Kidney capillary endothelial cell (primary cell): ENCODE results near the gene DUSP8.
A peak's percentile ranks its signal among the peaks of the same experiment; 100 is the strongest.
"Not testable (repeated sequence)": the region's sequence is repeated elsewhere in the genome, so short reads cannot be mapped to it uniquely, and the experiment has no call there.

Source experiments
- DNase-seq: peaks from one replicate; pipeline ENCODE4 v3.0.0-alpha.2; 2018; ENCODE audit warnings: low spot score

DUSP8 gene, protein sequence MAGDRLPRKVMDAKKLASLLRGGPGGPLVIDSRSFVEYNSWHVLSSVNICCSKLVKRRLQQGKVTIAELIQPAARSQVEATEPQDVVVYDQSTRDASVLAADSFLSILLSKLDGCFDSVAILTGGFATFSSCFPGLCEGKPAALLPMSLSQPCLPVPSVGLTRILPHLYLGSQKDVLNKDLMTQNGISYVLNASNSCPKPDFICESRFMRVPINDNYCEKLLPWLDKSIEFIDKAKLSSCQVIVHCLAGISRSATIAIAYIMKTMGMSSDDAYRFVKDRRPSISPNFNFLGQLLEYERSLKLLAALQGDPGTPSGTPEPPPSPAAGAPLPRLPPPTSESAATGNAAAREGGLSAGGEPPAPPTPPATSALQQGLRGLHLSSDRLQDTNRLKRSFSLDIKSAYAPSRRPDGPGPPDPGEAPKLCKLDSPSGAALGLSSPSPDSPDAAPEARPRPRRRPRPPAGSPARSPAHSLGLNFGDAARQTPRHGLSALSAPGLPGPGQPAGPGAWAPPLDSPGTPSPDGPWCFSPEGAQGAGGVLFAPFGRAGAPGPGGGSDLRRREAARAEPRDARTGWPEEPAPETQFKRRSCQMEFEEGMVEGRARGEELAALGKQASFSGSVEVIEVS

DNA sequence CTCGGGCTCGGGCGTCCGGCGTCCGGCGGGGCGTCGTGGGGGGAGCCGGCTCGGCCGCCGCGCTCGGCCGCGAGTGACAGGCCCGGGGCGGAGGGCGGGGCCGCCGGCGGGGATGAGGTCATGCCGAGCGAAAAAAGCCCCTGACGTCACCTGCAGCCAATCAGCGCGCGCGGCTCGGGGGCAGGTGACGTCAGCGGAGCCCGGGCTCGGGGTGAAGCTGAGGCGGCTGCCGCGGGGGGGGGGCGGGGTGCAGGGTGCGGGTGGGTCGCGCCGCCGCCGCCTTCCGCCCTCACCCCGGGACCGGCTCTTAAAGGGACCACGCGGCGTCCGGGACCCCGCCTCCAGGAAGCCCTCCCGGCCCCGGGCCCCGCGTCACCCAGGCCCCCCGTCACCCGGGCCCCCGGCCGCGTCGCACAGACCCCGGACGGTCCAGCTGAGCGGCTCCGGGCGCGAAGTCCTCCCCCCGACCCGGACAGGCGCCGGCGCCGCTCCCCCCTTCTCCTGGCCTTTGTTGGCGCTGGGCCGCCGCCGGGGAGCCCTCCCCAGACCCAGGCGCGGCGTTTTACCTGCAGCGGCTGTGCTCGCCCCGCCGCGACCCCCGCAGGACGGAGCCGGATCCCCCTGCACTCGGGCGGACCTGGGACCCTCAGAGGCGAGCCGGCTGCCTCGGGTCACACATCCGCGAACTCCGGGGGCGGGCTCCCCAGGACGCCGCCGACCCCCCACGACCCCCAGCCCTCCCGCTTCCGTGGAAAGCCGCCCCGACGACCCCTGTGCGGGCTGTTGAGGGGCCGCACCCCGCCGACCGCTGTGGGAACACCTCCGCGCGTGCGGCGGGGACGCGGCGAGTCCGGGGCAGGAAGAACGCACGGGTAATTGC, at the start of gene DUSP8:
DUSP8 (minus strand) TSS at position 75 of the 880 bp plus-strand sequence. CDS start 6,445 bp downstream, outside the sequence.
- DNase-seq, result peak; percentile 84

DNA sequence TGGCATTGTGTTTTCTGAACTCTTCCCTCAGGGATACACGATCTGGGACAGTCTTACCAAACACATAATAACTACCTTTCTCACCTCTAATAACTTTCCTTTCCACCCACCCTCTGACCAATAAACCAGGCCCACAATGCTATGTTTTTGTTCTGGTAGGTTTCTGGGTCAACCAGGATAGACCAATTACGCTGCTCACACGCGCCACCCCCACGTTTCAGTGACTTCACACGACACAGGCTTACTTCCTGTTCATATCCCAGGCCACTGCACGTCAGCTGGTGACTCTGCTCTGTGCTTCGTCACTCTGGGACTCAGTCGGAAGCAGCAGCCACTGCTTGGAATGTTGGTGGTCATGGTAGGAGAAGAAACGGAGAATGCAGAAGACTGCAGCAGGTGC, 47.4 kb upstream of the DUSP8 start:
- peak; percentile 63 for DNase-seq

DNA sequence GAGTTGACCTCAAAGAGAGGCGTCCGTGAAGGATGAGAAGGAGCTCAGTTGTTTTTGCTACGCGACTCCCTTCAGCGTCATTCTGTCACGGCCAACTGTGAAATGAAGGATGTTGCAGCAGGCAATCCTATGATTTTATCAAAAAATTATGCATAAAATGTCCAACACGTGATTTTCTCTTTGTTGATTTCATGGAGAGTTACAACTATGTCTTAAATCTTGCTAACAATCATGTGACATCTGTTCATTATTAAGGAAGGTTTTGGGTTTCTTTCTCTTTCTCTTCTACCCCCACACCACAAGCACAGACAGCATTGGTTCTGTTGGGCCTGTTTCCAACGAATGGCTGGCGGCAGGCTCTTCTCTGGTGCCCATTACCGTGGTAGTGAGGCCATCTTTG, 46.2 kb upstream of the DUSP8 start:
- no peak for DNase-seq

DNA sequence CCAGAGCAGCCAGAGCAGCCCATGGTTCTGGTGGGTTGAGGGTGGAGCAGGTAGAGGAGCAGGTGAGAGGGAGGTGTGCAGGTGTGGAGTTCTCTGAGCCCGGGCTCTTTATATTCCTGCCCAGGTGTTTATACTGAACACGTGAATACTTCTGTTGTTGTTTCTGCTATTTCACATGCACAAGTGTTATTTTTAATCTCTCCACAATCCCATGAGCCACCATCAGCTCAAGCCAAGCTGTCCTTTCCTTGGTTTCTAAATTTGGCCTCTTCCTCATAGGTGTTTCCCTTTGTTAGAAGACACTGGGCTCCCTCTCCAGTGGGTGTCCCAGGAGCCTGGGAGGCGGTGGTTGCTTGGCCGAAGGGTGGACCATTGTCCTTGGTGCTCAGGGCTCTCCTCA, 36.3 kb upstream of the DUSP8 start, which contains the start of gene KRTAP5-3:
KRTAP5-3 (minus strand) TSS at position 101 of the 400 bp plus-strand sequence; CDS start at position 23, 78 bp downstream.
- DNase-seq, result no peak

DNA sequence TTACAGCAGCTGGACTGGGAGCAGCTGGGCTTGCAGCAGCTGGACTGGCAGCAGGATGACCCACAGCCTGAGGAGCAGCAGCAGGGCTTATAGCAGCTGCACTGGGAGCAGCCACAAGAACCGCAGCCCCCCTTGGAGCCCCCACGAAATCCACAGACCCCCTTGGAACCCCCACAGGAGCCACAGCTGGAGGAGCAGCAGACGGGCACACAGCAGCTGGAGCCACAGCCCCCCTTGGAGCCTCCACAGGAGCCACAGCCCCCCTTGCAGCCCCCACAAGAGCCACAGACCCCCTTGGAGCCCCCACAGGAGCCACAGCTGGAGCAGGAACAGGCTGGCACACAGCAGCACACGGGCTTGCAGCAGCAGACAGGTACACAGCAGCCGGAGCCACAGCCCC, 35.8 kb upstream of the DUSP8 start:
- DNase-seq, result not testable (repeated sequence)

DNA sequence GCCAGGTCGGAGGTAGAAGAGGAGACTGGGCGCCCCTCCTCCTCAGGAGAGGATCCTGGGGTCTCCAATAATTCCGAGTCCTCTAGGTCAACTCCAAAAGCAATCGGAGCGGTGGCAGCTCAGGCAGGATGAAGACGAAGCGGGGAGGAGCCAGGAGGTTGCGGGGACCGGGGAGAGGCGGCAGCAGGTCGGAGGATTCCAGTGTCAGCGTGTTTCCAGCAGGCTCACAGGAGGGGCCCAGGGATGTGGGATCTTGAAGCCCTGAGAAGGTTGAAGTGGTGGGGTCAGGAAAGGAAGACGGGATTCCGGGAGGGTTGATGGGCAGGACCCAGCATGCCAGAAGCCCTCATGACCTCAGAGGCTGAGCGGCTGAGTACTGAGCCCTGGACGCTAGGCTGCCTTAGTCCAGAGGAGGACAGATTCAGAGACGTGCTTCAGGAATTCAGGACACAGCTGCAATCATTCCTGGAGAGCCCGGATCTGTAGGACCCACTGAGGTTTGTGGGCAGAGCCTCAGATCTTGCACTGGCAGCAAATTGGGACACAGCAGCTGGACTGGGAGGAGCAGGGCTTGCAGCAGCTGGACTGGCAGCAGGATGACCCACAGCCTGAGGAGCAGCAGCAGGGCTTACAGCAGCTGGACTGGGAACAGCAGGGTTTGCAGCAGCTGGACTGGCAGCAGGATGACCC, 35.2 kb upstream of the DUSP8 start:
- DNase-seq, result not testable (repeated sequence)

DNA sequence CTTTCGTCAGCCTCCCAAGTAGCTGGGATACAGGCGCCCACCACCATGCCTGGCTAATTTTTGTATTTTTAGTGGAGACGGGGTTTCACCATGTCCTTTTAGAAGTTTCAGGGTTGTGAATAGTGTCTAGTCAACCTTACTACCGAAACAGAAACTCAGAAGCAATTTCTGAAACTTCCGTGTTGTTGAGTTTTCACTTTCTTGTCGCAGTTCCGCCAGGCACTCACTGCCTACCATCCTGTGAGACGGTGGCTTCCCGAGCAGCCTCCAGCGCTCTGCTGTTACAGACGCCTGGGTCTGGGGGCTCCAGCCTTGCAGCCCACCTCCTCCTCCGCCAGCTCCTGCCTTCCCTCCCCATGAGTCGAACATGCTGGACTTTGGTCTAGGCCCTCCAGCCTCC, 33.9 kb upstream of the DUSP8 start:
- not testable (repeated sequence) for DNase-seq

DNA sequence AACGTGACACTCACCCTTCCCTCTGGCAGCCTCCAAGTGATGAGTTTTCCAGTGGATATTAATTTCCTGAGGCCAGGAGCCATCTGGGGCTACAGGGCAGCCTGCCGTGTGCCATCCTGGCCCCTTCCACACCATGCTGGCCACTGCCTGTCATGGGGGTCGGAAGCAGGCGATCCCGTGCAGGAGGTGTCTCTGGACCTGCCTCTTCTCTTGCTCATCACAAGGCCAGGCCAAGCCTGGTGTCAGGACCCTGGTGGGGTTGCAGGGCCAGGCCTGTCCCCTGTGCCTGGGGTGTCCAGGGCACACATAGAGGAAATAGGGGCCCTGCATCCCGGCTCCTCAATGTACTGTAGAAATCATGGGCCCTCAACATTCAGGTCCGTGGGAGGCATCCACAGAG, 32.6 kb upstream of the DUSP8 start:
- DNase-seq, result no peak

DNA sequence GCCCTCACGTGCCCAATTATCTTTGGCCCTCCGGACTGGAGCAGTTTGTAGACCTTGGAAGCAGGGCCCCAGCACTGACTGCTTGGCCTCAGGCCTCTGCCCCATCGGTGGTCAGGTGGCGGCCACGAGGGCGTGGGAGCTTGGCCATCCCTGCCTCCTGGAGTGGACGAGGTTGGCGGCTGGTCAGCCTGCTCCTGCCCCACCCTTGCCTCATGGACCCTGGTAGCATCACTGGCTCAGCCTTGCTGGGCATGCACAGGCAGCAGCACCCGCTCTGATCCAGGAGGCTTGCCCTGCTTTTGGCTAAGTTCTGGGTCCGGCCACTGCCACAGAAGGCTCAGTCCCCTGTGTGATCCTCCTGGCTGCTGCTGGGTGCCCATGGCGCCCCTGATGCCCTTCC, 32.1 kb upstream of the DUSP8 start:
- DNase-seq, result no peak

DNA sequence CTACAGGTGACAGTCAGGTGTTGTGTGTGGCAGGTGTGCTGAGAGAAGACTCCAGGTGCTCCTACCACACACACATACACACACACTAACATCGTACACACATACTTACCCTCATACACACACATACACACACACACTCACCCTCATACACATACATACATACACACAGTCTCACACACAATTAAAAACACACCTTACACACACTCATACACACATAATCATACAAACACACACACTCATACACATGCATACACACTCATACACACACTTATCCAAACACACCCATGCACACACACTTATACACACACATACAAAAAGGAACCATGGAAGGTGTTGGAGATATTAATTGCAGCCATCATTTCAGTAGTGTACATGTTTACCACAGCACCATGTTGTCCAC, 31.6 kb upstream of the DUSP8 start:
- DNase-seq, result no peak

DNA sequence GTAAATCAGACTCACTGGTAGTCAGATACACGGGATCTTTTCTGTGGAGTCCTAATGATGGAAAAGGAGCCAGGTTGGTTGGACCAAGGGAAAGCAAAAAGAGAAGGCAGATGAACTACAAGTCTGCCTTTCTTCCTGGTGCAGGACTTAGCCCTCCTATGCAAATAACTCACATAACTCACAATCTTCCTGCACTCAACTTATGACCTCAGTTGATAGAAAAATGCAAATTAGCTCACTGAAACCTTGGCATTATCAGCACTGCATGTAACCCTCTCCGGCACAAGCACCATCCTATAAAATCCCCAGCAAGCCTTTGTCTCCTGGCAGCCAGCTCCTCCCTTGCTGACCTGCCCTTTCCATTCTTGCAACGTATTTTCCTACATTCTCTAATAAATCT, 29.6 kb upstream of the DUSP8 start:
- not testable (repeated sequence) for DNase-seq

DNA sequence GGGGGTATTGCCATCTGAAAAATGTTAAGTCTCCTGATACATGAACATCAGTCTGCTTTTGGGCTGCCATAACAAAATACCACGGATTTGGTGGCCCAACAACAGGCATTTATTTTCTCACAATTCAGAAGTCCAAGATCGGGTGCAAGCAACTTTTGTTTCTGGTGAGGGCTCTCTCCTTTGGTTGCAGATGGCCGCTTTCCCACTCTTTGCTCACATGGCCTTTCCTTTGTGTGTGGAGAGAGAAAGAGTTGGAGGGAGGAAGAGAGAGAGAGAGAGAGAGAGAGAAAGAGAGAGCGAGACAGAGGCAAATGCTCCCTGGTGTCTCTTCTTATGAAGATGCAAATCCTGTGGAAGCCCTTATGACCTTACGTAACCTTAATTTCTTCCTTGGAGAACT, 28.6 kb upstream of the DUSP8 start:
- DNase-seq, result no peak

DNA sequence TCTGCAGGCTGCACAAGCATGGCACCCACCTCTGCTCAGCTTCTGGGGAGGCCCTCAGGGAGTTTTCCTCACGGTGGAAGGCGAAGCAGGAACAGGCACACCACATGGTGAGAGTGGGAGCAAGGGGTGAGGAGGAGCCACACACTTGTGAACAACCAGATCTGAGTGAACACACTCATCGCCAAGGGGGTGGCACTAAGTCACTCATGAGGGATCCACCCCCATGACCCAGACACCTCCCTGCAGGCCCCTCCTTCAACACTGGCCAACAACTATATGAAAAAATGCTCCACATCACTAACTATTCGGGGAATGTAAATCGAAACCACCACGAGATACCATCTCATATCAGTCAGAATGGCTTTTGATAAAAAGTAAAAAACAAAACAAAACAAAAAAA, 26.7 kb upstream of the DUSP8 start:
- no peak for DNase-seq

DNA sequence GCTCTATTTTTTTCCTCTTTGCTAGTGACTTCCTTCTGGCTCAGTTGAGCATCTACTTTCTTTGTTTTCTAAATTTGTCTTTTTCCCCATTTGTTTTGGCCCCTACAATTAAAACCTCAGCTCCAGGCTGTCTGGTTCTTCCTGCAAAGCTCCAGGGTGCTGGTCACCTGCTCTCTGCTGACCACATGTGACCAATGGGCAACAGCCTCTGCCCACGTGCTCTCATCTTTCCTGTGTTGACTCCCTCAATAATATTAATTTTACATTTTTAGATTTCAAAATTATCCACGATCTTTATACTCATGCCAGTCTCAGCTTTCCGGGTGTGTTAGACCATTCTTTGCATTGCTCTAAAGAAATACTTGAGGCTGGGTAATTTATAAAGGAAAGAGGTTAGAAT, 26.3 kb upstream of the DUSP8 start:
- not testable (repeated sequence) for DNase-seq

DNA sequence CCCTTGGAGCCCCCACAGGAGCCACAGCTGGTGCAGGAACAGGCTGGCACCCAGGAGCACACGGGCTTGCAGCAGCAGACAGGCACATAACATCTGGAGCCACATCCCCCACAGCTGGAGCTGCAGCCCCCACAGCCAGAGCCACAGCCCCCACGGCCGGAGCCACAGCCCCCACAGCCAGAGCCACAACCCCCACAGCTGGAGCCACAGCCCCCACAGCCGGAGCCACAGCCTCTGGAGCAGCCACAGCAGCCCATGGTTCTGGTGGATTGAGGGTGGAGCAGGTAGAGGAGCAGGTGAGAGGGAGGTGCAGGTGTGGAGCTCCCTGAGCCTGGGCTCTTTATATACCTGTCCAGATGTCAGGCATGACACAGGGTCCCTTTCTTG, 25.9 kb upstream of the DUSP8 start, which contains the start of gene KRTAP5-2:
KRTAP5-2 (minus strand) TSS at position 301 of the 387 bp plus-strand sequence; CDS start at position 257, 44 bp downstream.
- no peak for DNase-seq

DNA sequence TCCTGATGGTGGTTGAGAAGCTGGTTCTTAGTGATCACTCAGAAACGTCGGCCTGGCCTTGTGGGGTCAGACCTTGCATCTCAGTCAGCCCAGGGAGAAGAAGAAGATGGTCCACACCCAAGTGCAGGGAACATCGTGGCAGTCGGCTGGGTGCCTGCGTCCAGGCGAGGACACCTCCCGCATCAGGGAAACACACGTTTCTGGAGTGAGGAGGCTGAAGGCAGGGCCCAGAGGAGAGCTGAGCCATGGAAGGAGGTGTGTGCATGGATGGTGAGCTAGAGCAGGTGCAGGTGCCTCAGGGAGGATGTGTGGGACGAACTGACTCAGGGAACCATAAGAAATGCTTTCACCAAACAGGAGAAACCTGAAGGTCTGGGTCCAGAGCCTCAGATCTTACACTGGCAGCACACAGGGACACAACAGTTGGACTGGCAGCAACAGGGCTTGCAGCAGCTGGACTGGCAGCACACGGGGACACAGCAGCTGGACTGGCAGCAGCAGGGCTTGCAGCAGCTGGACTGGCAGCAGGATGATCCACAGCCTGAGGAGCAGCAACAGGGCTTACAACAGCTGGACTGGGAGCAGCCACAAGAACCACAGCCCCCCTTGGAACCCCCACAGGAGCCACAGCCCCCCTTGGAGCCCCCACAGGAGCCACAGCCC, 25.4 kb upstream of the DUSP8 start:
- no peak for DNase-seq

DNA sequence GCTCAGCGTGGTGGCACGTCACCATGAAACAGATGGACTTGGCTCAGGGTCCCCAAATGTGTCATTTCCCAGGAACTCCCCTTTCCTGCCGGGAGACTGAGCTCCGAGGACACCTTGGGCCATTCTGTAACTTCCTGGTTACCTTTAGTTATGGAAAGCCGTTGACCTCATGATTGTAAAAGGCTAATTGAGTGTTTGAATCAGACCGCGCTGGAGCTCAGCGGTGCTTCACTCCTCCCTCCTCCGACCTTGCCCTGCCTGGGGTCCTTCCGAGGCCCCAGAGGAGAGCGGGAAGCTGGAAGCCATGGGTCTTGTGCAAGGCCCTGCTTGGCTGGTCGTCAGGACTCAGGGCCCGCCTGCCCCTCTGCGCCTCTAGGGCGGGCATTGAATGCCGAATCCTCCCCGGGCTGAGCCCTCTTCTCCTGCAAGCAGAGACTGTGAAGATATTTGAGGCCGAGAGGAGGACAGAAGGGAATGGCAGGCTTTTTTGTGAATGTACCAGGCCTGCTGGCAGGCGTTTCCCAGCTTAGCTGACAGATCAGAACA, 24.6 kb upstream of the DUSP8 start:
- not testable (repeated sequence) for DNase-seq

DNA sequence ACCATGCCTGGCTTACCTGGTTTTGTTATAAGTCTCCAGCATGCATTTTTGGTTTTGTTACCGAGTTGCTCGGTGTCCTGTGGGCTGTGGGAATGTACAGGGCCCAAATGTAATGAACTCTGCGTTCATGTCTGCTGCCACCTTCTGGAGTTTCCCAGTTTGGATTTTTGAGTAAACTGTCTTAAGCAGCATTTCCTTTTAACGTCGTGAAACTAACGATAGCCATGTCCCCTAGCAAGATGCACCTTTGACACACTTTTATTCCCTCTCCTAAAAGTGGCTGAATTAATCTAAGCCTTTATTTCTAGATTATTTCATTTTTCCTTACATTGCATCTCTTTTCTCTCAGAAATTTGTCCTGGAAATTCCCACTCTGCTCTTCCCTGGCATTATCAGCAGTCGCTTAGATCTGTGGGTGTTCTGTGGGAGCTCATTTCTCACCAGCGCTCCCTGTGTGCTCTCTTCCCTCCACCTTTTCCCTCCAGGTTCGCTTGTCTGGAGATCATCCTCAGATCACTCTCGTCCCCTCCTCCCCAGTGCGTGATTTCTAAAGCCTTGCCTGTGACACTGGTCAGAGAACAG, 24.0 kb upstream of the DUSP8 start:
- DNase-seq, result peak; percentile 11

DNA sequence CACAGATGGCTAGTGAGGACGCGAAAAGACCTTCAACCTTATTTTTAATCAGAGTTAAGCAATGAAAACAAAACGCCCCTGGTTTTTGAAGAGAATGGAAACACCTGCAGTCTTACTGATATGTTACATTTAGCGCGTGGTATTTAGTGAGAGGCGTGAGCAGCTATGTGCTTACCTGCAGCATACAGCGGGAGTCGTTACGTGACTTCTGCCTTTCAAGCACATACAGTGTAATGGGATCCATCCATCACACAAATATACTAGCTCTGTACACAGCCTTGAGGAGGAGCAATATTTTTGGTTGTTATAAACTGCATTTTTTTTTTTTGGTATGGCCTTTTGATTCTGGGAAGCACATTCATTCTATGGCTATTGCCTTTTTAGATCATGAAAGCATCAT, 20.6 kb upstream of the DUSP8 start:
- no peak for DNase-seq

DNA sequence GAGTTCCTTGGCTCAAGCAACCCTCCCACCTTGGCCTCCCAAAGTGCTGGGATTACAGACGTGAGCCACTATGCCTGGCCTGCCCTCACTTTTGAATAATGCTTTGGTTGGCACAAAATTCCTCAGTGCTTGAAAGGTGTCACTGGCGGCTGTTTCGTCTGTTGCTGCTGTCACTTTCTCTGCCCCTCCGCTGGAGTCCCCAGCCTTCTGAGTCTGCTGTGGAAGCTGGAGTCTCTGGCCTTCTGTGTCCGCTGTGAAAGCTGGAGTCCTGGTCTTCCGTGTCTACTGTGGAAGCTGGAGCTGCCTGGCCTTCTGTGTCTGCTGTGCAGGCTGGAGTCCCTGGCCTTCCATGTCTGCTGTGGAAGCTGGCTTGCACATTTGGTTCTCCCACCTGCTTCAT, 17.9 kb upstream of the DUSP8 start:
- no peak for DNase-seq
